Neural progenitor cell (in vitro differentiated cells): ENCODE results near the gene TRIM63. TPM values are rescaled to one million over a fixed set of nuclear protein-coding genes. Genes with fewer than 3 reads are reported as not detected.

Experiments
- DNase-seq: peaks from one replicate; pipeline ENCODE4 v3.0.0-alpha.2; 2016; ENCODE audit warnings: low spot score
- H2AFZ ChIP-seq: fragments of 200-600 bp; sonication (generic); replicated peaks from 2 replicates; pipeline ENCODE4 v1.6.1; 2016; ENCODE audit warnings: antibody characterized with exemption
- H3F3A ChIP-seq: fragments of 200-600 bp; sonication (generic); 2 replicates; pipeline ENCODE4 v1.6.1; 2016; ENCODE audit warnings: antibody characterized with exemption, low read depth
- H3K27ac ChIP-seq: fragments of 200-600 bp; sonication (generic); 2 replicates; pipeline ENCODE4 v1.5.1; 2016; ENCODE audit warnings: mild to moderate bottlenecking
- H3K27me3 ChIP-seq: fragments of 200-600 bp; sonication (generic); 2 replicates; pipeline ENCODE4 v1.6.1; 2016; ENCODE audit warnings: mild to moderate bottlenecking, moderate library complexity
- H3K36me3 ChIP-seq: fragments of 200-600 bp; sonication (generic); 2 replicates; pipeline ENCODE4 v1.5.1; 2016
- H3K4me1 ChIP-seq: fragments of 200-600 bp; sonication (generic); 2 replicates; pipeline ENCODE4 v1.6.1; 2016; ENCODE audit warnings: mixed run types
- H3K4me2 ChIP-seq: fragments of 200-600 bp; sonication (generic); 2 replicates; pipeline ENCODE4 v1.6.1; 2016
- H3K4me3 ChIP-seq: fragments of 200-600 bp; sonication (generic); 2 replicates; pipeline ENCODE4 v1.5.1; 2016
- H3K79me2 ChIP-seq: fragments of 200-600 bp; sonication (generic); 2 replicates; pipeline ENCODE4 v1.6.1; 2016; ENCODE audit warnings: low read depth
- H3K9ac ChIP-seq: fragments of 200-600 bp; sonication (generic); 2 replicates; pipeline ENCODE4 v1.6.1; 2016
- H3K9me3 ChIP-seq: fragments of 200-600 bp; sonication (generic); 2 replicates; pipeline ENCODE4 v1.5.1; 2016; ENCODE audit warnings: low read depth
- H4K20me1 ChIP-seq: fragments of 200-600 bp; sonication (generic); 2 replicates; pipeline ENCODE4 v1.6.1; 2016; ENCODE audit warnings: low read depth
- H3K27ac Mint-ChIP-seq: 3 replicates; pipeline ENCODE4 v1.8.0; 2021; ENCODE audit warnings: mixed read lengths
- H3K27me3 Mint-ChIP-seq: 2 replicates; pipeline ENCODE4 v1.8.0; 2022; ENCODE audit warnings: low read depth, mild to moderate bottlenecking, inconsistent platforms, moderate library complexity, mixed read lengths; ENCODE audit not compliant: insufficient read depth
- H3K36me3 Mint-ChIP-seq: 3 replicates; pipeline ENCODE4 v1.8.0; 2021; ENCODE audit warnings: mixed read lengths
- H3K4me1 Mint-ChIP-seq: 3 replicates; pipeline ENCODE4 v1.8.0; 2021; ENCODE audit warnings: mixed read lengths
- H3K4me3 Mint-ChIP-seq: 3 replicates; pipeline ENCODE4 v1.8.0; 2021; ENCODE audit warnings: mild to moderate bottlenecking, moderate library complexity, mixed read lengths
- H3K9me3 Mint-ChIP-seq: 3 replicates; pipeline ENCODE4 v1.8.0; 2020; ENCODE audit warnings: mixed read lengths
- EZH2 ChIP-seq: fragments of 200-600 bp; sonication (generic); IDR thresholded peaks from 2 replicates; pipeline ENCODE4 v1.6.1; 2017; ENCODE audit warnings: antibody characterized with exemption, mild to moderate bottlenecking, moderate library complexity
- EZH2phosphoT487 ChIP-seq: fragments of 200-600 bp; sonication (generic); IDR thresholded peaks from 2 replicates; pipeline ENCODE4 v1.6.1; 2017; ENCODE audit warnings: antibody characterized with exemption
- total RNA-seq: library from RNA; depleted of rRNA; stranded (reverse); fragments of >200 nt; gene quantifications from 2 replicates; pipeline ENCODE4 v1.2.3, GENCODE V29; 2015; ENCODE audit warnings: low replicate concordance
- TF ChIP-seq, protein P1 (sequence below): fragments of 200-600 bp; sonication (generic); IDR thresholded peaks from 2 replicates; pipeline ENCODE4 v1.5.1; 2017; ENCODE audit warnings: antibody characterized with exemption, mild to moderate bottlenecking

Gene TRIM63
- total RNA-seq, 1 donor from 2014 or later = not detected

DNA sequence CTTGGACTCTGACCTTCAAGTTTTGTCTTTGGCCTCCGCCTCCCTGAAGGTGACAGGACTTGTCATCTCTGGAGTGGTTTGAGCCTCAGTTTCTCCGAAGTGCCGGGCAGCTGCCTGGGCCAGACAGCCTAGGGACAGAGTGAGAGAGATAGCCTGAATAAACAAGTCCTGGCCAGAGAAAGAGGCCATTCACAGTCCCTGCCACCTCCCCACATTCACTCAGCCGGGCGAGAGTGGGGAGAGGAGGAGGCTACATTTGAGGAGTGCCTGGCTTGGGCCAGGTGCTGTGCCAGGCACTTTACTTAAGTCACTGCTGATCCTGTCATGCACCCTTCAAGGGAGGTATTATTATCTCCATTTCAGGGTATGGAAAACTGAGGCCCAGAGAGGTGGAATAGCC, 42.4 kb downstream of the TRIM63 start:
- H3K4me3 ChIP-seq = no peak overlapping the region

GRCh38 chr1:26023826-26024225, 43.6 kb downstream of the TRIM63 start:
- no peaks in the 10 kb centered on the region for H3K79me2 ChIP-seq
- no peaks in the 10 kb centered on the region for H3K36me3 ChIP-seq
- H3K9ac ChIP-seq = no peak overlapping the region
- TF ChIP-seq, protein P1, sequence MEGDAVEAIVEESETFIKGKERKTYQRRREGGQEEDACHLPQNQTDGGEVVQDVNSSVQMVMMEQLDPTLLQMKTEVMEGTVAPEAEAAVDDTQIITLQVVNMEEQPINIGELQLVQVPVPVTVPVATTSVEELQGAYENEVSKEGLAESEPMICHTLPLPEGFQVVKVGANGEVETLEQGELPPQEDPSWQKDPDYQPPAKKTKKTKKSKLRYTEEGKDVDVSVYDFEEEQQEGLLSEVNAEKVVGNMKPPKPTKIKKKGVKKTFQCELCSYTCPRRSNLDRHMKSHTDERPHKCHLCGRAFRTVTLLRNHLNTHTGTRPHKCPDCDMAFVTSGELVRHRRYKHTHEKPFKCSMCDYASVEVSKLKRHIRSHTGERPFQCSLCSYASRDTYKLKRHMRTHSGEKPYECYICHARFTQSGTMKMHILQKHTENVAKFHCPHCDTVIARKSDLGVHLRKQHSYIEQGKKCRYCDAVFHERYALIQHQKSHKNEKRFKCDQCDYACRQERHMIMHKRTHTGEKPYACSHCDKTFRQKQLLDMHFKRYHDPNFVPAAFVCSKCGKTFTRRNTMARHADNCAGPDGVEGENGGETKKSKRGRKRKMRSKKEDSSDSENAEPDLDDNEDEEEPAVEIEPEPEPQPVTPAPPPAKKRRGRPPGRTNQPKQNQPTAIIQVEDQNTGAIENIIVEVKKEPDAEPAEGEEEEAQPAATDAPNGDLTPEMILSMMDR = no peak
- TF ChIP-seq EZH2phosphoT487 = no peak
- TF ChIP-seq EZH2 = no peak
- H3K27ac ChIP-seq = no peak overlapping the region
- H3K4me1 ChIP-seq = peaks cover 10% of the 10 kb centered on the region
- Mint-ChIP-seq H3K4me1 (peaks cover 51% of the 10 kb centered on the region), H3K36me3 (no peaks in the 10 kb centered on the region), H3K27ac (no peak overlapping the region), H3K9me3 (no peaks in the 10 kb centered on the region), H3K27me3 (peaks cover 6% of the 10 kb centered on the region), H3K4me3 (peak overlapping the region; percentile 66)
- H4K20me1 ChIP-seq = no peaks in the 10 kb centered on the region
- no peak overlapping the region for H2AFZ ChIP-seq
- H3K9me3 ChIP-seq = no peaks in the 10 kb centered on the region
- no peaks in the 10 kb centered on the region for H3K27me3 ChIP-seq
- H3K4me2 ChIP-seq = no peak overlapping the region
- no peaks in the 10 kb centered on the region for H3F3A ChIP-seq
- no peak overlapping the region for H3K4me3 ChIP-seq
- no peak for DNase-seq

More for the DNA sequence above, 42.4 kb downstream of the TRIM63 start:
- no peaks in the 10 kb centered on the region for H3K27me3 ChIP-seq
- H3K9ac ChIP-seq = no peak overlapping the region
- Mint-ChIP-seq H3K27ac (no peak overlapping the region), H3K36me3 (no peaks in the 10 kb centered on the region), H3K4me3 (no peak overlapping the region), H3K27me3 (peaks cover 5% of the 10 kb centered on the region), H3K4me1 (peaks cover 44% of the 10 kb centered on the region), H3K9me3 (no peaks in the 10 kb centered on the region)
- H3K4me1 ChIP-seq = peaks cover 10% of the 10 kb centered on the region
- H3K36me3 ChIP-seq = no peaks in the 10 kb centered on the region
- TF ChIP-seq, protein P1 = no peak
- TF ChIP-seq EZH2phosphoT487 (no peak), EZH2 (no peak)
- H3K79me2 ChIP-seq = no peaks in the 10 kb centered on the region
- no peak for DNase-seq
- H3F3A ChIP-seq = no peaks in the 10 kb centered on the region
- no peaks in the 10 kb centered on the region for H4K20me1 ChIP-seq
- no peak overlapping the region for H3K27ac ChIP-seq
- no peak overlapping the region for H2AFZ ChIP-seq
- no peak overlapping the region for H3K4me2 ChIP-seq
- H3K9me3 ChIP-seq = no peaks in the 10 kb centered on the region

GRCh38 chr1:26023009-26023408, 44.4 kb downstream of the TRIM63 start:
- Mint-ChIP-seq H3K4me3 (peak overlapping the region; percentile 66), H3K4me1 (peaks cover 57% of the 10 kb centered on the region)
- no peak overlapping the region for H3K4me3 ChIP-seq

More at GRCh38 chr1:26023009-26023408, 44.4 kb downstream of the TRIM63 start:
- no peak for DNase-seq
- H3K4me2 ChIP-seq = no peak overlapping the region
- no peaks in the 10 kb centered on the region for H3K9me3 ChIP-seq
- TF ChIP-seq EZH2phosphoT487 = no peak
- TF ChIP-seq EZH2 = no peak
- TF ChIP-seq, protein P1 = no peak
- Mint-ChIP-seq H3K36me3 (no peaks in the 10 kb centered on the region), H3K27me3 (peaks cover 7% of the 10 kb centered on the region), H3K9me3 (no peaks in the 10 kb centered on the region), H3K27ac (no peak overlapping the region)
- H3K9ac ChIP-seq = no peak overlapping the region
- no peaks in the 10 kb centered on the region for H3K27me3 ChIP-seq
- no peaks in the 10 kb centered on the region for H3K79me2 ChIP-seq
- H3K4me1 ChIP-seq = peaks cover 10% of the 10 kb centered on the region
- H3K36me3 ChIP-seq = no peaks in the 10 kb centered on the region
- no peak overlapping the region for H3K27ac ChIP-seq
- no peaks in the 10 kb centered on the region for H3F3A ChIP-seq
- H2AFZ ChIP-seq = no peak overlapping the region
- H4K20me1 ChIP-seq = no peaks in the 10 kb centered on the region
